Liver (tissue), 3 donors: Measurements from ENCODE around the gene SUGCT.

Source experiments
- ATF3 ChIP-seq: IDR thresholded peaks from 2 replicates; pipeline ENCODE4 v1.6.1; 2016; ENCODE audit warnings: antibody characterized with exemption
- CTCF ChIP-seq: fragments of 150-350 bp; IDR thresholded peaks from 2 replicates; pipeline ENCODE4 v1.5.1; 2017; ENCODE audit warnings: improper control_type of control experiment, low read depth, low read length; ENCODE audit not compliant: missing input control
- EGR1 ChIP-seq, 2 donors: IDR thresholded peaks; 2 replicates each; pipeline ENCODE4 v1.6.1; 2016 to 2018; ENCODE audit warnings: antibody characterized with exemption in 2 of 2, low read depth in 2 of 2
- FOXA1 ChIP-seq: IDR thresholded peaks from 2 replicates; pipeline ENCODE4 v1.6.1; 2016; ENCODE audit warnings: antibody characterized with exemption
- GABPA ChIP-seq, 2 donors: IDR thresholded peaks in 1 of 2; conservative IDR thresholded peaks in 1 of 2; 2 replicates each; pipeline ENCODE4 v1.6.1; 2016; ENCODE audit warnings: antibody characterized with exemption in 2 of 2, mild to moderate bottlenecking in 1 of 2, moderate library complexity in 1 of 2
- JUND ChIP-seq, 2 donors: IDR thresholded peaks; 2 replicates each; pipeline ENCODE4 v1.6.1; 2016; ENCODE audit warnings: antibody characterized with exemption in 2 of 2
- MAX ChIP-seq: IDR thresholded peaks from 2 replicates; pipeline ENCODE4 v1.6.1; 2016; ENCODE audit warnings: antibody characterized with exemption
- RAD21 ChIP-seq, 2 donors: IDR thresholded peaks; 2 replicates each; pipeline ENCODE4 v1.6.1; 2016; ENCODE audit warnings: antibody characterized with exemption in 2 of 2, mild to moderate bottlenecking in 2 of 2
- REST ChIP-seq: IDR thresholded peaks from 2 replicates; pipeline ENCODE4 v1.6.1; 2016; ENCODE audit warnings: antibody characterized with exemption, mild to moderate bottlenecking
- RXRA ChIP-seq, 2 donors: IDR thresholded peaks; 2 replicates each; pipeline ENCODE4 v1.6.1; 2017 to 2018; ENCODE audit warnings: antibody characterized with exemption in 2 of 2, mild to moderate bottlenecking in 1 of 2
- SP1 ChIP-seq: IDR thresholded peaks from 2 replicates; pipeline ENCODE4 v1.6.1; 2018; ENCODE audit warnings: antibody characterized with exemption, mild to moderate bottlenecking
- TAF1 ChIP-seq: conservative IDR thresholded peaks from 2 replicates; pipeline ENCODE4 v1.6.1; 2016; ENCODE audit warnings: antibody characterized with exemption, mild to moderate bottlenecking
- YY1 ChIP-seq: IDR thresholded peaks from 2 replicates; pipeline ENCODE4 v1.6.1; 2016; ENCODE audit warnings: antibody characterized with exemption, mild to moderate bottlenecking
- ZBTB33 ChIP-seq: IDR thresholded peaks from 2 replicates; pipeline ENCODE4 v1.6.1; 2016; ENCODE audit warnings: antibody characterized with exemption
- donor health status: healthy.
- donor health status: healthy.

- TF ChIP-seq GABPA (IDR thresholded peaks at IDR 0.05 in 1 of 2, conservative IDR thresholded peaks at IDR 0.05 in 1 of 2), result no peak
- TF ChIP-seq CTCF, result no peak
- TF ChIP-seq FOXA1, result no peak
- no peak for TF ChIP-seq RAD21 (IDR thresholded peaks at IDR 0.05)
- TF ChIP-seq REST, result no peak
- no peak for TF ChIP-seq YY1
- no peak for TF ChIP-seq TAF1
- TF ChIP-seq SP1, result no peak
- no peak for TF ChIP-seq MAX
- no peak for TF ChIP-seq JUND (IDR thresholded peaks at IDR 0.05)
- no peak for TF ChIP-seq EGR1 (IDR thresholded peaks at IDR 0.05; ENCODE audit: low read depth in 2 of 2)
- TF ChIP-seq ATF3, result no peak
- no peak for TF ChIP-seq RXRA (IDR thresholded peaks at IDR 0.05)
- TF ChIP-seq ZBTB33, result no peak
These were observed 769.1 kb downstream of the SUGCT start for GRCh38 chr7:40903872-40904271.
